ENCODE measurements around the gene LRCH1. TPM values are rescaled to one million over a fixed set of nuclear protein-coding genes. Genes with fewer than 3 reads are reported as not detected.

Gene LRCH1
- total and polyA plus RNA-seq, 2 of the 4 experiments (the other 2 are of a cell fraction), result 7.0 to 8.8 TPM

DNA sequence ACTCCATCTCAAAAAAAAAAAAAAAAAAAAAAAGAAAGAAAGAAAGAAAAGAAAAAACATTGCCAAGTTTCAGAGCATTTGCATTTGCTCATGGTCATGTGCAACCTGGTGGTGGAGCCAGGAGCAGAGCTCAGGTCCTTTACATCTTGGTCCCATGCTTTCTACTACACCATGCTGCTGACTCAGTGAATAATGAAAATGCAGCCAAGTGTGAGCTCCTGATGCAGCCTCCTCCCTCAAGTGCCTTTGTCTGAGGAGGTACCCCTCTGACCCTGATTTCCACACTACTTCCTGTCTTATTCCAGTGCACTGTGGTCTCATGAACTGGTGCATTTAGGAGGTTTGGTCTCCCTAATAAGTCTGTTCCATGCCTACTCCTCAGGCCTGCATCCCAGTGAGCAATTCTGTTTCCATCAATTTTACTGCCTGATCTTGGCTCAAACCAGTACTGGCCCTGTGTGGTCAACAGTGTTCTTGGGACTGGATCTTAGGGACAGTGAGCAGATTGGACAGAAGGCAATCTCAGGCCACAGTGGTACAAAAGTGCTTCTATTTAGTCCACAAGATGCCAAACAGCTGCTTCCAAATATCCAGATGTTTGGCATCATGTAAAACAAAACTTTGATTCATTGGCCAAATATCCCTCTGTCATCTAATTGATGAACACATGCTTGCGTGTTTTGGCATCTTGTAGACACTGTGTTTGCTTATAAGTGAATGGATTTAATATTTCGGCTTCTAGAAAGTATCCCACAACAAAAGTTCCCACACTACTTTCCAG, 28.8 kb upstream of the LRCH1 start:
- Histone ChIP-seq H3K4me2 (ENCODE audit: low read depth, low read length) (no peak overlapping the region), H3K27ac (ENCODE audit: insufficient read depth, low read length) (no peak overlapping the region), H3K9me3 (ENCODE audit: control insufficient read depth, insufficient read depth, low read length) (peaks cover 8% of the 10 kb centered on the region), H3K23ac (ENCODE audit: low read depth, low read length) (no peak overlapping the region), H4K20me1 (ENCODE audit: insufficient read depth, low read length) (no peaks in the 10 kb centered on the region), H2BK15ac (ENCODE audit: low read depth, low read length) (no peak overlapping the region), H3K27me3 (ENCODE audit: control insufficient read depth, insufficient read depth, low read length) (peaks cover 36% of the 10 kb centered on the region), H3K9me1 (ENCODE audit: insufficient read depth, low read length) (no peaks in the 10 kb centered on the region), H3K79me1 (ENCODE audit: low read depth in 1 of 2, low read length in 2 of 2) (no peaks in the 10 kb centered on the region), H3K56ac (ENCODE audit: extremely low read depth, insufficient read depth, low read length) (no peak overlapping the region), H4K5ac (ENCODE audit: low read depth, low read length) (no peak overlapping the region), H3K18ac (ENCODE audit: low read depth, low read length) (no peak overlapping the region), H2AK5ac (ENCODE audit: low read depth, low read length) (no peak overlapping the region), H2BK20ac (ENCODE audit: low read depth, low read length) (no peak overlapping the region), H2AFZ (replicated peaks; ENCODE audit: low read length, poor library complexity) (no peak overlapping the region), H4K91ac (ENCODE audit: insufficient read depth, low read depth, low read length) (no peak overlapping the region), H3K4me1 (ENCODE audit: control insufficient read depth, insufficient read depth, low read length) (no peaks in the 10 kb centered on the region), H3K36me3 (ENCODE audit: control insufficient read depth, insufficient read depth, low read length) (no peaks in the 10 kb centered on the region), H3K9ac (ENCODE audit: low read depth, low read length) (no peak overlapping the region), H3K4me3 (ENCODE audit: insufficient read depth, low read depth, low read length) (no peak overlapping the region), H4K8ac (ENCODE audit: low read depth in 2 of 2, low read length in 2 of 2) (no peak overlapping the region), H3K14ac (replicated peaks; ENCODE audit: low read depth, low read length) (no peak overlapping the region), H2BK5ac (ENCODE audit: low read depth, low read length, poor library complexity, severe bottlenecking) (no peak overlapping the region), H2AK9ac (replicated peaks; ENCODE audit: low read depth, low read length, poor library complexity) (no peak overlapping the region), H3K4ac (ENCODE audit: low read depth, low read length) (no peak overlapping the region), H2BK120ac (ENCODE audit: low read depth, low read length) (no peak overlapping the region)
- intact Hi-C loops (cut with micrococcal nuclease) (no loop called here), in situ Hi-C loops (cut with MboI; ENCODE audit: low sequenced_read_pairs) (no loop called here), dilution Hi-C loops (cut with HindIII; ENCODE audit: low sequenced_read_pairs, unreplicated experiment) (no loop called here)
- TF ChIP-seq CEBPB (IDR thresholded peaks at IDR 0.05; ENCODE audit: low read depth, low read length) (no peak), MAFK (IDR thresholded peaks at IDR 0.05; ENCODE audit: low read depth, low read length) (no peak), POLR2A (IDR thresholded peaks at IDR 0.05; ENCODE audit: low read depth, low read length) (no peak), FOS (IDR thresholded peaks at IDR 0.05; ENCODE audit: low read depth, low read length) (no peak), NFE2L2 (IDR thresholded peaks at IDR 0.05; ENCODE audit: low read depth, low read length) (no peak), BHLHE40 (IDR thresholded peaks at IDR 0.05; ENCODE audit: low read depth, low read length) (no peak), MXI1 (IDR thresholded peaks at IDR 0.05; ENCODE audit: borderline replicate concordance, low read depth, low read length) (no peak), RFX5 (IDR thresholded peaks at IDR 0.05; ENCODE audit: low read depth, low read length) (no peak)
- no peak for ATAC-seq (ENCODE audit: low read depth)
- no CpG with 5 or more reads among the region's 2 CpGs for WGBS, 2 experiments (ENCODE audit: extremely low coverage in 2 of 2, insufficient read length in 1 of 2)
- BruUV-seq (replicated peaks), result no TSS peak
- DNase-seq, result no peak
- ChIA-PET POLR2A (ENCODE audit: unreplicated experiment) (no interaction called here), CTCF (no interaction called here)
